HG02571 (cell line): ENCODE measurements around the gene CTCF.

Source experiments
- ATAC-seq: cut with Tn5 transposase; IDR thresholded peaks from one replicate; pipeline ENCODE4 v1.9.1; 2021; ENCODE audit warnings: mild to moderate bottlenecking, moderate library complexity; ENCODE audit not compliant: unreplicated experiment

The CTCF gene

DNA sequence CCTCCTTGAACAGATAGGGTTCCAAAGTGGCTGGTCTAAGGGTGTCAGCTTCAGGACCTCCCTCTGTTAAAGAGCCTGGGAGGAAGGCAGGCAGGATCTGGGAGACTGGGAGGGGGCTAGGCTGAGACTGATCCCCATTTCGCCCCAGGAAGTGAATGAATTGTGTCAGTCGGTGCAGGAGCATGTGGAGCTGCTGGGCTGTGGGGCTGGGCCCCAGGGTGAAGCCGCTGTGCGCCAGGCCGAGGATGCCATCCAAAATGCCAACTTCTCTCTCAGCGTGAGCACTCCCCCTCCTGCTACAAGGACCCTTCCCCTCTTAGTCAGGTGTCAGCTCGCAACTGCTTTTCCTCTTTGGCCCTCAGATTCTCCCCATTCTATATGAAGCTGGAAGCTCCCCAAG, 88.7 kb downstream of the CTCF start:
- no peak for ATAC-seq

DNA sequence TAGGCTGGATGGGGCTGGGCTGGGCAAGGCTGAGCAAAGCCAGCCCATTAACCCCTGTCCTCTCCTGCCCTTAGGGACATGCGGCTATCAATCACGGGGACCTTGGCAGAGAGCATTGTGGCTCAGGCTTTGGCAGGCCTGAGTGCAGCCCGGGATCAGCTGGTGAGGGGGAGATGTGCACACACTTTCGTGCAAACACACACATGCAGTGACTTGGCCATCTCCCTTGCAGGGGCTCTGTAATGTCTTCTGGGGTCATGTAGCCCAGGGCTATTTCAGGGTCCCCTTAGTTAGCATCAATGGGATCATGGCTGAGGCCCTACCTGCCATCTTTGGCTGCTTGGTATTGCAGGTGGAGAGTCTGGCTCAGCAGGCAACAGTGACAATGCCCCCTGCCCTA, 89.5 kb downstream of the CTCF start:
- ATAC-seq = no peak

DNA sequence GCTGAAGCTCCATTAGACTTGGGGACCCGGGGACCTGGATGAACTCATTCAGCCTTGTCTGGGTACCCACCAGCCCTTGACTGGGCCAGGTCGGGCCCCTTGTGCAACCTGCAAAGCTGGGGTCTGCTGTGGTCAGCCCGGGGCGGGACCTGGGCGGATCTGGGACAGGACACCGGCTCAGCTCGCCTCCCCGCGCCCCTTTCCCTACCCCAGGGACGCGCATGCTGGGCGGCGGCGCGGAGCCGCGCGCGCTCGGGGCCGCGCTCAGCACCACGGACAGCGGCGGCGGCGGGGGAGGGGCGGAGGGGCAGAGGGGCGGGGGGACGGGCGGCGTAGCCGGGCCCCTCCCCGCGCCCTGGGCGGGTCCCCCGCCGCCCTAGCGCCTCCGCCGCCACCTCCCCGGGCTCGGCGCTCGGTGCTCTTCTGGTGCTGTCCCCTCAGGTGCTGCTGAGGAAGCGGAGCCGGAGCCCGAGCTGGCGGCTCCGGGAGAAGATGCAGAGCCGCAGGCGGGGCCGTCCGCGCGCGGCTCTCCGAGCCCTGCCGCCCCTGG, 90.3 kb downstream of the CTCF start:
- ATAC-seq = no peak

DNA sequence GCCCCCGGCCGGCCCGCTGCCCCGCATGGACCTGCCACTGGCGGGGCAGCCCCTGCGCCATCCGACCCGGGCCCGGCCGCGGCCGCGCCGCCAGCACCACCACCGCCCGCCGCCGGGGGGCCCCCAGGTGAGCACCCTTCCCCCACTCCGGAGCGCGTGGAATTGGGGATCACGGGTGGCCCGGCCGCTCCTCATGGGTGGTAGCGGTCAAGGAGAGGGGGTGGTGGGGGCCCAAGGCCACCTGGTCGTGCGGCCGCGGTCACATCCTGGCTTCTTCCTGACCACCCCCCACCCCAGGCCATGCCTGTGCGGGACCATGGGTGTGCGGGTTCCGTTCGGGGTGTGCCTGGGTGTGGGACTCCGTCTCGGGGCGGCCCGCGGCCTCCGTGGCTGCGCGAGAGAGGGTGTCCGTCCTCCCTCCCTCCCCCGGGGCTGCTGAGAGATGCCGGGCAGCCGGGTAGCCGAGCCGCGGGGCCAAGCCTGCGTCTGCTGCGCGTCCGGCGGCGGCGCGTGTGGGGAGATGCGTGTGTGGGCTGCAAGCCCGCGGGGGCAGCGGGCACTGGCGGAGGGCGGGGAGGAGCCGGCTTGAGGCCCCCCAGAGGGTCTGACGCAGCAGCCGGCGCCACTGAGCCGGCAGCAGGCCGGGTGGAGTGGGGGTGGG, 90.9 kb downstream of the CTCF start:
- ATAC-seq = no peak

DNA sequence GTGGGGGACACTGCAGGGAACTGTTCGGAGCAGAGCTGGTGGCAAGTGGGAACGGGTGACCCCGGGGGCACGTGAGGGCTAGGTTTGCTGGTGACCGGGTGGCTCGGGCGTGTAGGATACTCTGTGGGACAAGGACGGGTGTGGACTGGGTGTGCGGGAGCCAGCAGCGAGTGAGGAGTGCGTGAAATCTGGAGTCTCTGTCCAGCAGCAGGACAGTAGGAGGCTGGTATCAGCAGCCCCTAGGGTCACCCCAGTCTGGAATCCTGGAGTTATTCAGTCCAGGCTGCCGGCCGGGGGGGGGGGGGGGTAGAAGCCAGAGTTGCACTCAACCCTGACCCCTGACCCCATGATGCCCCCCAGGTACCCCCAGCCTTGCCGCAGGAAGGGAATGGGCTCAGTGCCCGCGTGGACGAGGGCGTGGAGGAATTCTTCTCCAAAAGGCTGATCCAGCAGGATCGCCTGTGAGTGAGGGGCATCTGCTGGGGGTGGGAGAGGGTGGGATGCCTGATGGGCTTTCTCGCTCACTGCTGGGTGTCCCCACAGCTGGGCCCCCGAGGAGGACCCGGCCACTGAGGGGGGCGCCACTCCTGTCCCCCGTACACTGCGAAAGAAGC, 91.6 kb downstream of the CTCF start:
- ATAC-seq = no peak

DNA sequence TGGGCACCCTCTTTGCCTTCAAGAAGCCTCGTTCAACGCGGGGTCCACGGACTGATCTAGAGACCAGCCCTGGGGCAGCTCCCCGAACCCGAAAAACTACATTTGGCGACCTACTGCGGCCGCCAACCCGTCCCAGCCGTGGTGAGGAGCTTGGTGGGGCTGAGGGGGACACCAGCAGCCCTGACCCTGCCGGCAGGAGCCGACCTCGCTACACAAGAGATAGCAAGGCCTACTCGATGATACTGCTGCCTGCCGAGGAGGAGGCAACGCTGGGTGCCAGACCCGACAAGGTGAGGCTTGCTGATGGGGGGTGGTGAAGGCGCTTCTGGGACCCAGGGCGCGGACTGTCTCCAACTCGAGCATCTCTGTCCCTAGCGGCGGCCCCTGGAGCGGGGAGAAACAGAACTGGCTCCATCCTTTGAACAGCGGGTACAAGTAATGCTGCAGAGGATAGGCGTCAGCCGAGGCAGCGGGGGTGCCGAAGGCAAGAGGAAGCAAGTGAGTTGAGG, 92.1 kb downstream of the CTCF start:
- no peak for ATAC-seq

DNA sequence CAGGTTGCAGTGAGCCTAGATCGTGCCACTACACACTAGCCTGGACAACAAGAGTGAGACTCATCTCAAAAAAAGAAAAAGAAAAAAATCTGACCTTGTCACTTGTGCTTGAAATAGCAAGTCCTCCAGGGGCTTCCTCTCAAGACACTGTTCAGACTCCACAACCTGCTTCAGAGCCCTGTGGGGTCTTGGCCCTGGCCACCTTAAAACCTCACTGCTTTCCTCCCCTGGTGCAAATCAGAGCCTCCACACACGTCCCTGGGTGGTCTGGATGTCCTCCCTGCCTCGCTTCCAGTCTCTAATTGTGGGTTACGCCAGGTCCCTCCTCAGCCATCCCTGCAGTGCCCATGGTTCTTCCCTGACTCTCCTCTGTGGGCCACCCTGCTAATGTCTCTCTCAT, 93.0 kb downstream of the CTCF start:
- no peak for ATAC-seq

DNA sequence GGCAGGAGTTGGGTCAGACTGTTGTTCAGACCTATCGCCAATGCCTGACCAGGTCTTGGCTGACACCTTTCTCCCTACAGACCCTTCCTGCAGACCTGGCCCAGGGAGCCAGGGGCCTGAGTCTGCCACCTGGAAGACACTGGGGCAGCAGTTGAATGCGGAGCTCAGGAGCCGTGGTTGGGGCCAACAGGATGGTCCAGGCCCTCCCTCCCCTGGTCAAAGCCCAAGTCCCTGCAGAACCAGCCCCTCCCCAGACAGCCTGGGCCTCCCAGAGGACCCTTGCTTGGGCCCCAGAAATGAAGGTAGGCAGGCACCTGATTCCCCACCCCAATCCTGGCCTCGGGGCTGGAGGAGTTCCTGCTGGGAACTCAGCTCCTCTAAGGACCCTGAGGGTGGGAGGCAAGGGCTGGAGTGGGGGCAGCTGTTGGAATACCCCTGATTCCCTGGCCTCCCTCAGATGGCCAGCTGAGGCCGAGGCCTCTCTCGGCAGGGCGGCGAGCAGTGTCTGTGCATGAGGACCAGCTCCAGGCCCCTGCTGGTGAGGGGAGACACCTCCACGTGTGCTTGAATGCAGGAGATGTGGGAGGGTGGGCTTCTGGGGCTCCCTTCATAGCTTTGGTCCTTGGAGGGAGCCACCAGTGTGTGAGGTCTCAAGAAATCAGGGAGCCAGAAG, 94.2 kb downstream of the CTCF start:
- ATAC-seq = no peak

DNA sequence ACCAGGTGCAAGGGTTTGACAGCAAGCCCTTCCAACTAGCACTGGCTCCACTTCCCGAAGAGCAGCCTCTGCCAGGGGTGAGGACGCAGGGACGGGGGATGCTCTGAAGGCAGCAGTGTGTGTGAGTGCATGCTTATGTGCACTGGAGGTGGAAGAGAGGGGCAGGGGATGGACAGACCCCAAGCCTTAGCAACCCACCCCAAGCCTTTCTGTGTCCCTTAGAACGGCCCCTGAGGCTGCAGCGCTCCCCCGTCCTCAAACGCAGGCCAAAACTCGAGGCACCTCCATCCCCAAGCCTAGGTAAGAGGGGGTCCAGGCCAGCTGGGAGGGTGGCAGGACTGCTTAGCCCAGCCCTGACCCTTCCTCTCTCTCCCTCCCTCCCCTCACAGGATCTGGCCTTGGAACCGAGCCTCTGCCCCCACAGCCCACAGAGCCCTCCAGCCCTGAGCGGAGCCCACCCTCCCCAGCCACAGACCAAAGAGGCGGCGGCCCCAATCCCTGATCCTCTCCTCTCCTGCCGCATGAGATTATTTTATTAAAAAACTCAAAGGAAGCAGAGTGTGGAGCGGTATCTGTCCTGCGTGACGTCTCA, 94.8 kb downstream of the CTCF start:
- no peak for ATAC-seq

DNA sequence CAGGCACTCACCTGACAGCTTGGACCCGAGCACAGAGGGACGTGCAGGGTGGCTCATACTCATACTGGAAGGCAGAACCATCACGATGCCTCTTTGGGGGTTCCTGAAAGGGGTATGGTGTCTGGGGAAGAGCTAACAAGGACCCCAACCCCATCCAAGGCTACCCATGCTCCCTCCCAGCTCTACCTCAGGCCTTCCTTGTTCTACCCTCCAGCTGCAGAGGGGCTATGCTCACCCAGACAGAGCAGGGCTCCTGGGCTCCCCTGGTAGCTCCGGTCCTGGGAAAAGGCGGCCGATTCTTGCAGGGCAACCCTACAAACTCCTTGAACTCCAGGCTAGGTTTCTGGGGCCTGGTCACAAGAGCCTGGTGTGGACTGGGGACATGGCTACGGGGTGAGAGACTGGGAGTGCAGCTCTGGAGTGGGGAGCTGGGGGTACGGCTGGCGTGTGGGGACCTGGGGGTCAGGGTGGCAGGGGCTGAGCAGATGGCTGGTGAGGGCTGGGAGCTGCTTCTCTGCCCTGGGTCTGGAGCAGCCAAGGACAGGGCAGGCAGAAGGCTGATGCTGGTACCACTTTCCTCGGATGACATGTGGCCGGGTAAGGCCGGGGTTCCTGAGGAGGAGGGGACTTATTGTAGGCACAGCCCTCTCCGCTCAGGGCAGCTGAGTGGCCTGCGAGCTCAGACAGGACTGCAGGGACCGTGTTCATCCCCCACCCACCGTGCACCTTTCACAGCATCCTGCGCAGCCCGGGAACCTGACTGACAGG, 95.6 kb downstream of the CTCF start:
- ATAC-seq = no peak

DNA sequence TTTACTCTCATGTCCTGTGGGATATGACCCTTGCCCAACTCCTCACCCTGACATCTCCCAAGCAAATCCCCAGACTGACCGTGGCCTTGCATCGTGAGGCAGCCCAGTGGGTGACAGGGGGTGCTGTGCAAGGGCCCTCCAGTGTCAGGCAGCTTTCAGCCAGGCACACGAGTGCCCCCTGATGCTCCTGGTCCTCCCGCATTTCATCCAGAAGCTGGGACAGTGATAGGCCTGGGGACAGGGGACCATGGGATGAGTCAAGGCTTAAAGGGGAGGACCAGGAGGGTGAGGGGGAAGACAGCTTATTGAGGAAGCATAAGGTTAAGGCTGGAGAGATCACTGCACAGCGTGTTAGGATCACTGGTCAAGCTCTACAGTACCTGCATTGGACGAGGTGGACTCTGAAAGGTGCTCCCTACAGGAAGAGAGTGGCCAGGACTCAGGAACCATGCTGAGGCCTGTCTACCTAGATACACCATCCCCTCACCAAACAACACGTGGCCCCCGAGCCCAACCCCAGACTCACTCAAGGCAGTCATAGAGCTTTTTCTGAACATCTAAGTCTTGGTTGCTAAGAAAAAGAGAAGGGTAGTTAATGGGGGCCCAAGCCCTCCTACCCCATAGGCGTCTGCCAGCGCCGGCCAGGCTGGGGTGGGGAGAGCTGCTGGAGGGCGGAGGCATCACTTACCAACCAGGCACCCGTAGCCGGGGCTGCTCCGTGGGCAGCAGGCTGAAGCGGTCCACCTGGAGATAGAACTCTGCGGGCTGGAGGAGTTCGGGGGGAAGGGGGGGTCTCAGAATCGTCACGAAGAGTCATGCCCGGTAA, 96.7 kb downstream of the CTCF start:
- no peak for ATAC-seq

DNA sequence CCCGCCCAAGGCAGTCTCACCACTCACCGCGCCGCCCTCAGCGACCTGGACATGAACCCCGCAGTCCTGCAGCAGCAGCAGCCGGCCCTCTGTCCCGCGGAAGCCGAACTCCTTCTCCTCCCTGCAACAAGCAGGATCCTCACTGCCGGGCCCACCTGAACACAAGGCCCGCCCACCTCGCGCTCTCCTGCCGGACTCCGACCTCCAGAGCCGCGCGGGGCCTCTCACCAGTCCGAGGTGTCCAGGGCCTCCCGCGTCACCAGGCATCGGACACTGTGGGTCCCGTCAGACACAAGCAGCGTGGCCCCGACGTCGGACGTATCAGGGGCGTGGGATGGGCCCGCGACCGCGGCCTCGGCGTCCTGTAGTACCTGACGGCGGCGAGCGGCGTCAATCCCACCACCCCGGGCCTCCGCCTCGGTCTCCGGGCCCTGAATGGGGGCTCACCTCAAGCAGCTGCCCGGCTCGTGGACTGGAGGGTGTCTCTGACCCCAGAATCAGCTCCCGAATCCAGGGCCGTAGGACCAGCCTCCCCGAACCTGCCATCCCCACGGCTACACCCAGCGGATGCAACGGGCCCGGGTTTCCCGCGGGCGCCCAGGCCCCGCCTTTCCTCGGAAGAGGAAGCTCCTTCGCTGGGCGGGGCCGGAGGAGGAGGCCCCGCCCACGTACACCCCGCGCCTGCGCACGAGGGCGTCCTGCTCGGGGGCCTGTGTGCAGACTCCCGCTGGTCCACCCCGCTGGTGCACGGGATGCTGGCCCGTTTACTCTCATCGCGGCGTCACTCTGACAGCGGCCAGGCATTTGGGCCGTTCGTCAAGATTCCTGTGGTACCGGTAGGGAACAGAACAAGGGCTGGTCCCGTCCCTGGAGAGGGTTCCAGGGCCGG, 97.6 kb downstream of the CTCF start, which contains the start of gene ACD:
ACD (minus strand) TSS at position 586 of the 889 bp plus-strand sequence; CDS start at position 546, 40 bp downstream.
- peak; percentile 56 for ATAC-seq

DNA sequence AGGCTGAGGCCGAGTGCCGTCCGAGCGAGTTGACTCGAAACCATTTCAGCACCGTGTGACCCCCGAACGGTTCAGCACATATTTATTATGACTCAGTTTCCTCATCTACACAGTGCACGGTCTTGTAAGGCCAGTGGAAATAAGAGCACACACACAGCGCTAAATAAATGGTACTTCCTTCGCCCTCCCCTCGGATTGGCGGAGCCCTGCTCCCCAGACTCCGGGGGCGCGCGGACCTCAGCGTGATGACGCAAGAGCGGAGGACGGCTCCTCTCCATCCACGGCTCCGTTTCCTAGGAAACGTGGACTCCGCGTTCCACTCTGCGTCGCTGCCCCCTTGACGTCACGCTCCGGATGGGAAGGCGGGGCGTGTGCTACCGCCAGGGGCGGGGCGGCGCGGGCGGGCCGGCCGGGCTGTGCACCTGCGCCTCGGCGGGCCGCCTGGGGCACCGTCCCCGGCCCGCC, 98.3 kb downstream of the CTCF start, which contains the start of gene PARD6A:
PARD6A (plus strand) TSS at position 397 of the 465 bp plus-strand sequence. CDS start 79 bp downstream, outside the sequence.
- peak; percentile 62 for ATAC-seq

DNA sequence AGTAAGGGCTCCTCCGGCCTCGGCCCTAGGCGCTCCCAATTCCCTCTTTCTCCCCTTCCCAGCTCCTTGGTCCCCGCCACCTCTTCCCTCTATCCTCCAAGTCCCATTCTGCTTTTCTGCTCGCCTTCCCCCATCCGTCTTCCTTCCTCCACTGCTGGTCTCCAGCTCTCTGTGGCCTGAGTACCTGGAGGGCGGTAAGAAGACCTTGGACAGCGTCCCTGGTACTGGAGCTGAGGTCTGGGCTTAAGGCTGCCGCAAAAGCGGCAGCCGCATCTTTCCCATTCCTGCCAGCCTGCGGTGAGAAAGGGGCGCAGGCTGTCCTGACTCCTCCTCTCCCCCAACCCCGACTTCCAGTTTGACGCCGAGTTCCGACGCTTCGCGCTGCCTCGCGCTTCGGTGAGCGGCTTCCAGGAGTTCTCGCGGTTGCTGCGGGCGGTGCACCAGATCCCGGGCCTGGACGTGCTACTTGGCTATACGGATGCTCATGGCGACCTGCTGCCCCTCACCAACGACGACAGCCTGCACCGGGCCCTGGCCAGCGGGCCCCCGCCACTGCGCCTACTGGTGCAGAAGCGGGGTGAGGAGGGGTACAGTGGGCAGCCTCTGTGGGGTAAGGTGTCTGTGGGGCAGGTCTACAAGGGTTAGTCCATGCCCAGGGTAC, 98.9 kb downstream of the CTCF start:
- ATAC-seq = no peak

DNA sequence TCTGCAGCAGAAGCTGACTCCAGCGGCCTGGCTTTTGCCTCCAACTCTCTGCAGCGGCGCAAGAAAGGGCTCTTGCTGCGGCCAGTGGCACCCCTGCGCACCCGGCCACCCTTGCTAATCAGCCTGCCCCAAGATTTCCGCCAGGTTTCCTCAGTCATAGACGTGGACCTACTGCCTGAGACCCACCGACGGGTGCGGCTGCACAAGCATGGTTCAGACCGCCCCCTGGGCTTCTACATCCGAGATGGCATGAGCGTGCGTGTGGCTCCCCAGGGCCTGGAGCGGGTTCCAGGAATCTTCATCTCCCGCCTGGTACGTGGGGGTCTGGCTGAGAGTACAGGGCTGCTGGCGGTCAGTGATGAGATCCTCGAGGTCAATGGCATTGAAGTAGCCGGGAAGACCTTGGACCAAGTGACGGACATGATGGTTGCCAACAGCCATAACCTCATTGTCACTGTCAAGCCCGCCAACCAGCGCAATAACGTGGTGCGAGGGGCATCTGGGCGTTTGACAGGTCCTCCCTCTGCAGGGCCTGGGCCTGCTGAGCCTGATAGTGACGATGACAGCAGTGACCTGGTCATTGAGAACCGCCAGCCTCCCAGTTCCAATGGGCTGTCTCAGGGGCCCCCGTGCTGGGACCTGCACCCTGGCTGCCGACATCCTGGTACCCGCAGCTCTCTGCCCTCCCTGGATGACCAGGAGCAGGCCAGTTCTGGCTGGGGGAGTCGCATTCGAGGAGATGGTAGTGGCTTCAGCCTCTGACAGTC, 99.7 kb downstream of the CTCF start:
- ATAC-seq = no peak

DNA sequence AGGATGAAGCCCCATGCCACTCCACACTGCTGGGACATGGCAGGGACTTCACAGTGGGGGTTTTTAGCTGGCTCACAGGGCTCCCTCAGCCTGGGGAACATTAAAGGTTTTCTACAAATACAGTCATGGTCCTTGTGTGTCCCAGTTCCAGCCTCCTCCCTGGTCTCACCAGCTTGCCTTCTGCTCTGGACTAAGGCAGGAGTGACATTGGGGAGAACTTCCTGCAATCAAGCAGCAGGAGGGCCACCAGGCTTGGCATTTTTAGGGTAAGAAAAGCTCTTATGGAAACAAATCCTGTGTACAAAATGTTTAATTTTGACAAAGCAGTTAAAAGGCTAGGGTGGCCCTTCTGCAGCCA, 100.3 kb downstream of the CTCF start:
- ATAC-seq = no peak

DNA sequence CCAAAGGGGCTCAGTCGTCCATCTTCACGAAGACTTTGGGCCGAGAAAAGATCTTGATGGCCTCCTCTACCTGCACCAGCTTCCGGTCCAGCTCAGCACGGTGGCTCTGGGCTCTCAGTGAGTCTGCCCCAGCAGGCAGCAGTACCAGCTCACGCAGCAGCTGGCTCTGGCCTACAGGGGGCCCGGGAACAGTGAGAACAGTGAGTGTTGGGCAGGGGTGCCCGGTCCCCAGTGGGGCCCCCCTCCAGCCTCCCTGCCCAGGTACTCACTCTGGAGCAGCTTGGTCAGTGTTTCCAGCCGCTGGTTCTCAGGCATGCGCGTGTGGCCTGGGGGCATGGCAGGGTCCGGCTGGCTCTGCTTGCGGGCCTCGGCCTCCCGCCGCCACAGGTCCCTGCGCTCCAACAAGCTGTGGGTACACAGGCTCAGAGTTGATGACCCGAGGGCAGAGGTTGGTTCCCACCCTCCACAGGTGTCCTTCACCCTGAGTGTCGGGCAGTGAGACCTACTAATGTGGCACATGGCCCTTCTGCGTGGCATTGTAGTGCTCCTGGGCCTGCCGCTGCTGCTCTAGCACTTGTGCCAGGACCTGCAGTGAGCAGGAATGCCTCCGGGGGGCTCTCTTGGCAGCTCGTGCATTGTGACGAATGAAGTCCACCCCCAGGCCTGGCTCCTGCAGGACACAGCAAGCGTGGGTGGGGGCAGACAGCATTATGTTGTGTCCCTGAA, 101.0 kb downstream of the CTCF start:
- no peak for ATAC-seq
